CMK (cell line): Measurements from ENCODE around the gene ANXA10.
"Not testable (repeated sequence)": the region's sequence is repeated elsewhere in the genome, so short reads cannot be mapped to it uniquely, and the experiment has no call there.

Experiments used
- DNase-seq: peaks from one replicate; pipeline ENCODE4 v3.0.0-alpha.2; 2010; ENCODE audit warnings: low read depth

Gene ANXA10, protein sequence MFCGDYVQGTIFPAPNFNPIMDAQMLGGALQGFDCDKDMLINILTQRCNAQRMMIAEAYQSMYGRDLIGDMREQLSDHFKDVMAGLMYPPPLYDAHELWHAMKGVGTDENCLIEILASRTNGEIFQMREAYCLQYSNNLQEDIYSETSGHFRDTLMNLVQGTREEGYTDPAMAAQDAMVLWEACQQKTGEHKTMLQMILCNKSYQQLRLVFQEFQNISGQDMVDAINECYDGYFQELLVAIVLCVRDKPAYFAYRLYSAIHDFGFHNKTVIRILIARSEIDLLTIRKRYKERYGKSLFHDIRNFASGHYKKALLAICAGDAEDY

GRCh38 chr4:168092176-168092712 lies at the start of gene ANXA10:
TSS of gene ANXA10 (plus strand) at chr4:168092537. CDS start at chr4:168092701, 164 bp downstream.
- DNase-seq = no peak

DNA sequence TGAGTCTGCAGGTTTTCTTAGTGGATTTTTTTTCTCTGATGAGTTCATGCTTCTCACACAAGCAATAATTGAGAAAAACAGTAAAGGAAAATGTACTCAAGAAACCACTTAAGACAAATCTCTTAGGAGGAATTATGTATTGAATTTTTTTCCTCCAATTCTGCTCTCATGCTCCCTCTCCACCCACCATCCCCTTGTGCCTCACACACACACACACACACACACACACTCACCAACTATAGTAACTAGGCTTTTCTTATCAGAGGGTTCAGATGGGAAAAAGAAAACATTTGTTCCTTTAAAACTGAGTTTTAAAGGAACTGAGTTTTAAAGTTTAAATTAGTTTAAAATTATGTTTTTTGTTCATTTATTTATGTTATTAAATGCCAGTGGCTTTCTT lies 47.0 kb upstream of the ANXA10 start:
- DNase-seq = no peak

GRCh38 chr4:168050002-168050401 lies 42.3 kb upstream of the ANXA10 start:
- DNase-seq = no peak

- DNase-seq = no peak
Observed at GRCh38 chr4:168051526-168051925, 40.8 kb upstream of the ANXA10 start.

GRCh38 chr4:168057412-168057811 lies 34.9 kb upstream of the ANXA10 start:
- no peak for DNase-seq

DNA sequence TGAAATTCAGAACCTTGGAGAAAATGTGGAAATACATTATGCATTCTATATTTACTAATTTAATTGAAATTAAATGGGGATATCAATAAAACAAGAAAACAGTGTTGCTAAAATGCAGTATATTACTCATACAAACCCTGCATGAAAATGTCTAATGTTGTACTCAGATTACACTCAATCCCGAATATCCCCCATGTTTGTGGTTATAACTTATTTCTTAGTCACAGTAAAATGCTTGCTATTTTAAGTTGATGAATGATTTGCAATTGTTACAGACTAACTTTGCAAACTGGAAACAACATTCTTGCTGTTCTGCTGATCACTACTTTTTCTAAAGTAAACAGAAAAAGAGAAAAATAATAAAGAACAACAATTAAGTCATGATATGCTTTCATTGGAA lies 33.1 kb upstream of the ANXA10 start:
- no peak for DNase-seq

GRCh38 chr4:168063031-168063430 lies 29.3 kb upstream of the ANXA10 start:
- DNase-seq = no peak

DNA sequence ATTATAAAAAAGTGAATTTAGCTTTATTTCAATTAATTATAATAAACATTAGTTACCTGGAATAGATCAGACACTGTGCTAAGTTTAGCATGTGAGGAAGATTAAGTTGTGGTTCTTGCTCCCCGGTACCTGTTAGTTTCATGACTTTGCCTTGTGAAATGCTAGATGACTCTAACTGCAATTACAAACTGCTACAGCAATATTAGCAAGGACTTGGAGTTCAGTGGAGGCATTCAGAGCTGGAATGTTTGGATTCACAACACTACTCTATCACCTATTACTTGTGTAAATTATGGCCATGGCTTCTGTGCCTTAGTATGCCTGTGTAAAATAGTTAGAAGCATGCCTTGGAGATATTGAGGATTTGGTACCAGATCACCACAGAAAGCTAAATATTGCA lies 21.4 kb upstream of the ANXA10 start:
- DNase-seq = no peak

GRCh38 chr4:168071304-168071703 lies 21.0 kb upstream of the ANXA10 start:
- no peak for DNase-seq

- no peak for DNase-seq
Observed at GRCh38 chr4:168074861-168075260, 17.5 kb upstream of the ANXA10 start.

DNA sequence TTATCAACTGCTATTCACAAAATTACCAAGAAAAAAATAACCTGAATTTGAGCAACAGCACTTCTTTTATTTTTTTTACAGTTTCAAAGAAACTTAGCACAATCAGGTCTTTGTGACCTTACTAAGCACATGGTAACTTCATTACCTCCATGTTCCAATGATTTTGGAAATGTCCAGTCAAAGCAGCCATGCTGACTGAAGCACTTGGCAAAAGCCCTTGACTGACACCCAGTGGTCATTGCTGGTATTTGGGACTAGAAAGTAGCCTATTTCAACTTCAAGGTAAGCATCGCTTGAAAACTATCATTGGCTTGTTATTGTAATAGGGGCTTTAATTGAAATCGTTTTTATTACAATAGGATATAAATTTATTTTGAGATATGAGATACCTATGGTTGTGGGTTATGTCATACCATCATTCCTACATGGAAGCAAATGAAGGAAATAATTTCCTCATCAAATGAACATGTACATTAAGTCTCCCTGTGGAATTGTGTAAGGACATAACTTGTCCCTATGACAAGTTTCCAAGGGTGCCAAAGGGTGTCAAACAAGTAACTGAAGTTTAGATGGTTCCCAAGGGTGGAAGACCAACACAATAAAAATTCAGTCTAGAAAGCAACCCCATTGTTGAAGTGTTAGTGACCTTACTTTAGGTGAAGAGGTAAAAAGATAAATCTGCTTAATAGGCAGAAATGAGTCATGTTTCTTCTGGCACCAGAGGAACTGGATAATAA lies 15.2 kb upstream of the ANXA10 start:
- DNase-seq = peak; percentile 27

DNA sequence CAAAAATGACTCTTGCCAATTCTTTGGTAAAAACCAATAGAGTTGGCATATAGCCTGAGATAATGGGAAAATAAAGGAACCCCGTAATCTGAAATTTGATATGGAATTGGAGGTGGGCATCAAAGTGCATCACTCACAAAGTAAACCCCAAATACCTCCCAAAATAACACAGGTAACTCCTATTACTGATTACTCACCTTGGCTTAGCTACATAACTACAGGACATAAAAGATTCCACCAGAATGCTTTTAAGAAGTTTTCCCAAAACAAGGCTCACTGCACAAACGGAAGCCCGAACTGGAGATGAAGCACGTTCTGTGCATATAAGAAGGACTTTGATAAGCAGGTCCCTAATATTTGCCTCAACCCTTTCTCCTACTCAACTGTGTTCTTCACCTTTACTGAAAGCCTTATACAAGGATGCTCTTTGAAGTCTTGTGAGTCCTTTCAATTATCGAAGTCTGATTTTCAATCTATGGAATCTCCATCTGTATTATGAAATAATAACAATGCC lies 14.6 kb upstream of the ANXA10 start:
- DNase-seq = no peak

- DNase-seq = no peak
Observed at GRCh38 chr4:168082379-168082778, 10.0 kb upstream of the ANXA10 start.

DNA sequence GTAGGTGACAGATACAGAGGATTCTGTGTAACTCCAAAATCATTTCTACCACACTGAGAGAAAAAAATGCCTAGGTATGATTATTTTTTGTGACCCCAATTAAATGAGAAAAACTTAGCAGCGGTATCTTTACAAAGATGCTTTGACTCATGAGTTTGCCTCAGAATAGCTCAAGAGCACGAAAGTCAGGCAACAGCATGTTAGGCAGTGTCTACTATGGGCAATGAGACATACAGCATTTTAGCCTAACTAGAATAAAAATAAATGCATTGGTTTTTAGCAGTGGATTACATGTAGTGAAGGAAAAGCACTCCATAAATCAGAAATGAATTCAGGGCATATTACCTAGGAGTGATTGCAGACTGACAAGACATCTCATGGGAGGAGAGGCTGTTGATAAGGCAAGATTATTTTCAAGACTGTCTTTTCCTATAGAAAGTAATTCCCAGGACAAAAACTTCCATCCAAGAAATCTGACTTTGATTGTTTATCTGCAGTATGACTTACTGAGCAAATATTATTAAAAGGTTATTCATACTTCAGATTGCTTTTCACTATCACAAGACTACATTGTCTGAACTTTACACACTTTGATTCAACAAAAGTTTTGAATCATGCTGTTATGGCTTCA lies 3.6 kb downstream of the ANXA10 start:
- DNase-seq = no peak

DNA sequence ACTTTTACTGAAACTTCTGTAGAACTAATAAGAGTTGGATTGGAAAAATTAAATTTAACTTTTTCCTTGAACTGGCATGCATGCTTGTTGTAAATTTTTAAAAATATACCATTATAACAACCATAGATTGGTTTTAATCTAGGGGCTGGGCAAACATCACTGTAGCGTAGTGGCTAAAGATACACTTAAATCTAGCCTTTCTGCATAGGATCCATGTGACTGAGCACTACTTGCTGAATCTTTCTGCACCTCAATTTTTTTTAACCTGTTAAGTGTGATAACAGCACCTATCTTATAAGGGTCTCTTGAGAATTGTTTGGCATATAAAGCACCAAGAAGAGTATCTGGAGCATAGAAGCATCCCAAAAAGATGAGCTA lies 4.1 kb downstream of the ANXA10 start:
- DNase-seq = no peak

DNA sequence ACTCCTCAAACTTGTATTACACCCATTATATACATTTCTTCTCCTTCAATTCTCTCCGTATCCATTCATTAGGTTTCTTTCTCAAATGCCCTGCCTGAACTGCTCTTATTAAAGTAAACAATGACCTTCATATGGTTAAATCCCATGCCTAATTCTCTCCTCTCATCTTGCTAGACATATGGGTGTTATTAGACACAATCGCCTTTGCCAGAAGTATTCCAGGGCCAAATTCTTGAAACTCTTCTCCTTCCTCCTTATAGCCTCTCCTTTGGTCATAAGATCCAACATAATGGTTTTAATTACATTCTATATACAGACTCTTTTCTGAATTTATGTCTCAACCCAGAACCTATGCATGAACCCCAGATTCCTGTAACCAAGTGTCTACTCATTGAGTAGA lies 4.8 kb downstream of the ANXA10 start:
- no peak for DNase-seq

- no peak for DNase-seq
Observed at GRCh38 chr4:168098248-168098717, 5.9 kb downstream of the ANXA10 start.

DNA sequence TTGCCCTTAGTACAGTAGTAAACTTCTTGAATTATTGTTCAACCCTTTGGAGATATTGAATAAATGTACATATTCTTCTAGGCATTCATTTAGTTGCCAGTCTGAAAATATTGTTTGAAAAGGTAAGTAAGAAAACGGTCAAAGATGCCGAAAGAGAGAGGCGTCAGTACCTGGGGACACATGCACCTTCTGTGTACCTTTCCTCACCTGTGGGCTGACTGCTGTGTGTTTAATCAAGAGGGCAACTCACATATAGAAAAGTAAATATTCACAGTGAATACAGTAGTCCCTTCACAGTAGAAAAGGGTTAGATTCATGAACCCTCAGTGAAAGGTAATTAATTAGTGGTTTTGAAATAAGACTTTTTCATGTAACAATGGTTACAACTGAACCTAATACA lies 6.9 kb downstream of the ANXA10 start:
- no peak for DNase-seq

DNA sequence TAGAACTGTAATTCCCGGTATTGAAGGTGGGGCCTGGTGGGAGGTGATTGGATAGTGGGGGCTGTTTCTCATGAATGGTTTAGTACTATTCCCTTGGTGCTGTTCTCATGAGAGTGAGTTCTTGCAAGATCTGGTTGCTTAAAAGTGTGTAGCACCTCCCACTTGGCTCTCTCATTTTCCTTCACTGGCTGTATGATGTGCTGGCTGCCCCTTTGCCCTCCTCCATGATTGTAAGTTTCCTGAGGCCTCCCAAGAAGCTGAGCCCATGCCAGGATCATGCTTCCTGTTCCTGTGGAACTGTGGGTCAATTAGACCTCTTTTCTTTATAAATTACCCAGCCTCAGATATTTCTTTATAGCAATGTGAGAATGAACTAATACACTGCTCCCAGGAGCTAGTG lies 8.7 kb downstream of the ANXA10 start:
- DNase-seq = no peak

DNA sequence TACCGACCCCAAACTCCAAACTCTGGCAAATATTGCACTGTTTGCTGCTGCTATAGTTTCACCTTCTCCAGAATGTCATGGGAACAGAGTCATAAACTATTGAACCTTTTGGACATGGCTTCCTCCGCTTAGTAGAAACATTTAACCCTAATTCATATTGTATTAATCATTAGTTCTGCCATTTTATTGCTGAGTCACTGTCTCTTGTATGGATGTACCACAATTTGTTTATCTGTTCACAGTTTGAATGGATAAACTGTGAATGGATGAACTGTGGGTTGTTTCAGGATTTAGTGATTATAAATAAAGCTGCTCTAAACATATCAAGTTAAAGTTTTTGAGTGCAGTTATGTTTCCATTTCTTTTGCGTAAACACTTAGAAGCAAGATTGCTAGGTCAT lies 10.1 kb downstream of the ANXA10 start:
- no peak for DNase-seq

GRCh38 chr4:168109527-168109926 lies 17.2 kb downstream of the ANXA10 start:
- no peak for DNase-seq

- not testable (repeated sequence) for DNase-seq
Observed at GRCh38 chr4:168113059-168113458, 20.7 kb downstream of the ANXA10 start.
